Measurements from ENCODE around the gene PITPNC1.

GRCh38 chr17:67520252-67520906 is 143.3 kb downstream of the PITPNC1 start:
- peak in 1 of 3 donors; percentile 21 for TF ChIP-seq POLR2AphosphoS5 (IDR thresholded peaks at IDR 0.05)
- TF ChIP-seq CTCF (IDR thresholded peaks at IDR 0.05): no peak

Data from breast epithelium (tissue), 3 donors.